ENCODE measurements around the gene COL27A1.

DNA sequence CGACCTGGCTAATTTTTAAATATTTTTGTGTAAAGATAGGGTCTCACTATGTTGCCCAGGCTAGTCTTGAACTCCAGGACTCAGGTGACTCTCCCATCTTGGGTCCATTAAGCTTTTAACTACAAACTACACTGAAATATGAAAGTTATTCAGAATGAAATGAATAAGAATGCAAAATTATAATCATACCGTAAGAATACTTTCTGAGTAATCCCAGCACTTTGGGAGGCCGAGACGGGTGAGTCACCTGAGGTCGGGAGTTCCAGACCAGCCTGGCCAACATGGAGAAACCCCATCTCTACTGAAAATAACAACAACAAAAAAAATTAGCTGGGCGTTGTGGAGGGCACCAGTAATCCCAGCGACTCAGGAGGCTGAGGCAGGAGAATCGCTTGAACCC is 166.4 kb downstream of the COL27A1 start:
- no peak for TF ChIP-seq EZH2 (IDR thresholded peaks at IDR 0.05; ENCODE audit: low read length)
- TF ChIP-seq, protein P1, sequence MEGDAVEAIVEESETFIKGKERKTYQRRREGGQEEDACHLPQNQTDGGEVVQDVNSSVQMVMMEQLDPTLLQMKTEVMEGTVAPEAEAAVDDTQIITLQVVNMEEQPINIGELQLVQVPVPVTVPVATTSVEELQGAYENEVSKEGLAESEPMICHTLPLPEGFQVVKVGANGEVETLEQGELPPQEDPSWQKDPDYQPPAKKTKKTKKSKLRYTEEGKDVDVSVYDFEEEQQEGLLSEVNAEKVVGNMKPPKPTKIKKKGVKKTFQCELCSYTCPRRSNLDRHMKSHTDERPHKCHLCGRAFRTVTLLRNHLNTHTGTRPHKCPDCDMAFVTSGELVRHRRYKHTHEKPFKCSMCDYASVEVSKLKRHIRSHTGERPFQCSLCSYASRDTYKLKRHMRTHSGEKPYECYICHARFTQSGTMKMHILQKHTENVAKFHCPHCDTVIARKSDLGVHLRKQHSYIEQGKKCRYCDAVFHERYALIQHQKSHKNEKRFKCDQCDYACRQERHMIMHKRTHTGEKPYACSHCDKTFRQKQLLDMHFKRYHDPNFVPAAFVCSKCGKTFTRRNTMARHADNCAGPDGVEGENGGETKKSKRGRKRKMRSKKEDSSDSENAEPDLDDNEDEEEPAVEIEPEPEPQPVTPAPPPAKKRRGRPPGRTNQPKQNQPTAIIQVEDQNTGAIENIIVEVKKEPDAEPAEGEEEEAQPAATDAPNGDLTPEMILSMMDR (optimal IDR thresholded peaks at IDR 0.05 in 1 of 3, IDR thresholded peaks at IDR 0.05 in 1 of 3, conservative IDR thresholded peaks at IDR 0.05 in 1 of 3; ENCODE audit: extremely low read depth in 1 of 3, insufficient read depth in 2 of 3, low read length in 3 of 3): no peak

Data from keratinocyte (primary cell).